Skeletal muscle tissue (tissue), 4 donors: ENCODE results near the gene CRHR2. TPM values are rescaled to one million over a fixed set of nuclear protein-coding genes. Genes with fewer than 3 reads are reported as not detected.

Experiments
- H3K27ac ChIP-seq: one replicate; pipeline ENCODE4 v1.7.0; 2013; ENCODE audit warnings: mild to moderate bottlenecking, low read depth, low read length, inconsistent platforms
- H3K27me3 ChIP-seq, 3 donors: one replicate each; pipeline ENCODE4 v1.7.0; 2013; ENCODE audit warnings: low read length in 3 of 3; ENCODE audit not compliant: control insufficient read depth in 3 of 3, insufficient read depth in 3 of 3
- H3K36me3 ChIP-seq, 3 donors: one replicate each; pipeline ENCODE4 v1.7.0; 2013; ENCODE audit warnings: low read length in 3 of 3; ENCODE audit not compliant: control insufficient read depth in 3 of 3, insufficient read depth in 3 of 3
- H3K4me1 ChIP-seq, 3 donors: one replicate each; pipeline ENCODE4 v1.7.0; 2013; ENCODE audit warnings: low read length in 3 of 3, mild to moderate bottlenecking in 3 of 3; ENCODE audit not compliant: control insufficient read depth in 3 of 3, insufficient read depth in 3 of 3
- H3K4me3 ChIP-seq, 3 donors: one replicate each; pipeline ENCODE4 v1.7.0; 2013; ENCODE audit warnings: low read length in 3 of 3
- H3K9ac ChIP-seq, 3 donors: one replicate each; pipeline ENCODE4 v1.7.0; 2013; ENCODE audit warnings: low read length in 3 of 3, mild to moderate bottlenecking in 3 of 3, moderate library complexity in 2 of 3, low read depth in 1 of 3
- H3K9me3 ChIP-seq, 3 donors: one replicate each; pipeline ENCODE4 v1.7.0; 2013; ENCODE audit warnings: low read length in 3 of 3; ENCODE audit not compliant: control insufficient read depth in 3 of 3
- total RNA-seq: library from RNA; depleted of rRNA; stranded (reverse); fragments of >200 nt; gene quantifications from one replicate; pipeline ENCODE4 v1.2.3, GENCODE V29; 2014
- donor health status: Osteomylitis.

CRHR2 gene
- total RNA-seq, 1 donor from 2014 or later: under 0.01 TPM

GRCh38 chr7:30668102-30668501 is 14.2 kb downstream of the CRHR2 start:
- no peaks in the 10 kb centered on the region for H3K36me3 ChIP-seq
- no peak overlapping the region for H3K27ac ChIP-seq
- H3K4me1 ChIP-seq: no peaks in the 10 kb centered on the region
- peaks cover 0 to 12% (median 5%) of the 10 kb centered on the region in 3 donors for H3K27me3 ChIP-seq
- no peak overlapping the region for H3K9ac ChIP-seq
- no peak overlapping the region for H3K4me3 ChIP-seq
- no peaks in the 10 kb centered on the region for H3K9me3 ChIP-seq

- no peaks in the 10 kb centered on the region for H3K36me3 ChIP-seq
- no peak overlapping the region for H3K9ac ChIP-seq
- no peaks in the 10 kb centered on the region for H3K4me1 ChIP-seq
- H3K9me3 ChIP-seq: no peaks in the 10 kb centered on the region
- H3K4me3 ChIP-seq: no peak overlapping the region
- peaks cover 0 to 14% (median 5%) of the 10 kb centered on the region in 3 donors for H3K27me3 ChIP-seq
- no peak overlapping the region for H3K27ac ChIP-seq
These were observed 15.1 kb downstream of the CRHR2 start for GRCh38 chr7:30667172-30667571.

DNA sequence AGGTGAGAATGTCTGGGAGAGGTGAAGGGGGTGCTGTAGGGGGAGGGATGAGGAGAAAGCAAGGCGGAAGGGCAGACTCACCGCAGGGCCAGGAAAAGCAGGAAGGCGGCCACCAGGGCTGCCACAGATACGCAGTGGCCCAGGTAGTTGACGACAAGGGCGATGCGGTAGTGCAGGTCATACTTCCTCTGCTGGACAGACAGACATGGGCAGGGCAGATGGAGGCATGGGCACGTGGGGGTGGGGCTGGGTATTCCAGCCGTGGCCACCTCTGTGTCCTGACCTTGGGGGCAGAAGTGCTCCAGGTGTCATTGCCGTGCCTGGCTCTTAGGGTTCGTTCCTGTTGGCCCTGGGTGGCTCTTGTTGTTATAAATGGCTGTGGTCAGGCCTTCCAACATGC is 16.8 kb downstream of the CRHR2 start:
- H3K4me1 ChIP-seq: no peaks in the 10 kb centered on the region
- no peak overlapping the region for H3K27ac ChIP-seq
- no peaks in the 10 kb centered on the region for H3K9me3 ChIP-seq
- no peak overlapping the region for H3K4me3 ChIP-seq
- peaks cover 0 to 14% (median 3%) of the 10 kb centered on the region in 3 donors for H3K27me3 ChIP-seq
- no peak overlapping the region for H3K9ac ChIP-seq
- H3K36me3 ChIP-seq: no peaks in the 10 kb centered on the region

GRCh38 chr7:30665043-30665442 is 17.2 kb downstream of the CRHR2 start:
- Histone ChIP-seq H3K4me3 (no peak overlapping the region), H3K27ac (no peak overlapping the region), H3K27me3 (peaks cover 0 to 14% (median 3%) of the 10 kb centered on the region in 3 donors), H3K9me3 (no peaks in the 10 kb centered on the region), H3K36me3 (no peaks in the 10 kb centered on the region), H3K4me1 (no peaks in the 10 kb centered on the region), H3K9ac (no peak overlapping the region)

DNA sequence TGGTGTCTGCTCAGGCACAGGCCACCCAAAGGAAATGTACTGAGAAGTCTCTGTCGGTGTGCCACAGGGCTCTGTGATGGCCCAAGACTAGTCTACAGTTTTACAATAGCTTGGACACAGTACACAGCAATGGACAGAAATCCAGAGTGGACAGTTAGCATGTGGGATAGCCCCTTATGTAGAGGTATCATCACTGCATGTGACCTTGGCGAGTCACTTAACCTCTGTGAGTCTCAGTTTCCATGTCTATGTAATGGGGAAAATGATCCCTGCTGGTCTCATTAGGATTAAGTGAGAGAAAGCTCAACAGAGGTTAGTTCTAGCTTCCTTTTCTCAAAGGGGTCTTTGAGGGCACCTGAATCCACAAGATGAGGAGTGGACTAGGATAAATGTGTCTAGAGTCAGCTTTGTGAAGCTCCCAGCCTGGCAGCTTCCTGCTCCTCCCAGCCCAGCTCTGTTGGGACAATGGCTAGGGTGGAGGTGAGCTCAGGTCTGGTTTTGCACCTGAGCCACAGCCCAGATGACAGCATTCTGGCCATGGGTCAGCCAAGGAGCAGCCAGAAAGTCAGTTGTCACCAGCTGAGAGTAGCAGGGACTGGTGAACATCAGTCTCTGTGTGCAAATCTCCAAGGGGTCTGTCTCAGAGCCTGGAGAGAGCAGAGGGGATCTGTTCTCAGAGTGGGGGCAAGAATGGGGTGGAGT is 17.9 kb downstream of the CRHR2 start:
- H3K9ac ChIP-seq: no peak overlapping the region
- no peaks in the 10 kb centered on the region for H3K9me3 ChIP-seq
- no peak overlapping the region for H3K4me3 ChIP-seq
- H3K27me3 ChIP-seq: peaks cover 0 to 14% (median 3%) of the 10 kb centered on the region in 3 donors
- no peak overlapping the region for H3K27ac ChIP-seq
- H3K36me3 ChIP-seq: no peaks in the 10 kb centered on the region
- H3K4me1 ChIP-seq: no peaks in the 10 kb centered on the region

DNA sequence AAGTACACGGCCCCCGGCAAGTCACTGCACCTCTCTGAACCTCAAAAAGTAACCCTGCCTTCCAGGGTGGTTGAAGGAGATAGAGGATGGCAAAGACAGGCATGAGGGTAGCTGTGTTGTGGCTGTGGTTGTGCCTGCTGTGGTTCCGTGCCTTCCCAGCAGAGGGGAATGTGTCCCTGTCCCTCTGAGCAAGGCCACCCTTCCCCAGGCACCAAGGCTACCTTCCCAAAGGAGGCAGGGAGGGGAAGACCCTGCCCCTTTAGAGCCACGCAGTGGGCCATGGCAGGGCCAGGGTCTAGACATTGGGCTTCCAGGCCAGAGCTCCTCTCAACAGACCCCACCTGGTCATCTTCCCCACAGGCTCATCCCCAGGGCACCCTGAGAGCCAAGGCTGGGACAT is 18.8 kb downstream of the CRHR2 start:
- Histone ChIP-seq H3K9ac (no peak overlapping the region), H3K9me3 (no peaks in the 10 kb centered on the region), H3K36me3 (no peaks in the 10 kb centered on the region), H3K27me3 (peaks cover 0 to 14% (median 3%) of the 10 kb centered on the region in 3 donors), H3K4me3 (no peak overlapping the region), H3K4me1 (no peaks in the 10 kb centered on the region), H3K27ac (no peak overlapping the region)

- Histone ChIP-seq H3K27me3 (peaks cover 0 to 14% (median 3%) of the 10 kb centered on the region in 3 donors), H3K27ac (no peak overlapping the region), H3K4me3 (no peak overlapping the region), H3K36me3 (no peaks in the 10 kb centered on the region), H3K4me1 (no peaks in the 10 kb centered on the region), H3K9ac (no peak overlapping the region), H3K9me3 (no peaks in the 10 kb centered on the region)
These were observed 19.8 kb downstream of the CRHR2 start for GRCh38 chr7:30662431-30662939.

DNA sequence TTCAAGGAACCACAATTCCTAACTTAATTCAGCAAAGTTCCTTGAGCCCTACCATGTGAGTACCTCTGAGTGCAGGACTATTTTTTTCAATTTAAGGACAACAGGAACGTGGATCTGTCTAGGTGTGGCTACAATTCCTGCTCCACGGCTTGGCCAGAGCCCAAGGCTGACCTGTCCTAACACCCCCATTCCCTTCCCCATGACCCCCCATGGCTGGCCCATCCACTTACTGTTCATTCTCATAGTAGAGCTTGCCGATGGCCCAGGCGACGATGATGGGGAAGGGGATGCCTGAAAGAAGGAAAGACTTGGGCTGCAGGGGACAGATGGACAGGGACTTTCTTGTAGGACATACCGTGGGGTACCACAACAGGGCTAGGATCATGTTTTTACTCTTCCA is 20.3 kb downstream of the CRHR2 start:
- H3K36me3 ChIP-seq: no peaks in the 10 kb centered on the region
- H3K9ac ChIP-seq: no peak overlapping the region
- no peaks in the 10 kb centered on the region for H3K4me1 ChIP-seq

GRCh38 chr7:30660331-30661255 is 21.7 kb downstream of the CRHR2 start:
- H3K9me3 ChIP-seq: no peaks in the 10 kb centered on the region
- no peak overlapping the region for H3K27ac ChIP-seq
- H3K4me1 ChIP-seq: no peaks in the 10 kb centered on the region
- no peaks in the 10 kb centered on the region for H3K36me3 ChIP-seq
- peaks cover 0 to 14% (median 3%) of the 10 kb centered on the region in 3 donors for H3K27me3 ChIP-seq
- H3K9ac ChIP-seq: no peak overlapping the region
- H3K4me3 ChIP-seq: no peak overlapping the region

More for the DNA sequence above, 20.3 kb downstream of the CRHR2 start:
- Histone ChIP-seq H3K4me3 (no peak overlapping the region), H3K9me3 (no peaks in the 10 kb centered on the region), H3K27ac (no peak overlapping the region), H3K27me3 (peaks cover 0 to 14% (median 3%) of the 10 kb centered on the region in 3 donors)

DNA sequence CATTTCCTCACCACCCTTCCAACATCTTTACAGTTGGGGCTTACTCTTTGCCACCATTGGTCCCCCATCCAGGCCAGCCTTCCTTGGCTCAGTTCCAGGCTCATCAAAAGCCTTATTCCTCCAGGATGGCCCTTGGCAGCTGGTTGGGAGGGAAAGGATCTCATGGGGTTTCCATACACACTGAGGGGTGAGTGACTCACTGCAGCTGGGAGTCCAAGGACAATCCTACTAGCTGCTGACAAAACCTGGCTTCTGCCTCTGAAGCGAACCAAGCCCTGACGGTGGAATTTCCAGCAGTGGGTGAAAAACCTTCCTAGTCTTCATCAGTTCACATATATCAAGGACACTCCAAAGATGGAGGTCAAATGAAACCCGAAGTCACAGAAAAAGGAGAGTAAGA is 22.9 kb downstream of the CRHR2 start:
- Histone ChIP-seq H3K36me3 (no peaks in the 10 kb centered on the region), H3K9me3 (no peaks in the 10 kb centered on the region), H3K4me1 (no peaks in the 10 kb centered on the region), H3K9ac (no peak overlapping the region), H3K27me3 (peaks cover 0 to 10% (median 3%) of the 10 kb centered on the region in 3 donors), H3K4me3 (no peak overlapping the region), H3K27ac (no peak overlapping the region)
